H1 (cell line): Measurements from ENCODE around the gene CIAO2A. TPM values are rescaled to one million over a fixed set of nuclear protein-coding genes. Genes with fewer than 3 reads are reported as not detected.

Experiments used
- CTCF ChIA-PET: fragments of 300-600 bp; sonication (Branson Sonifier 250); formaldehyde crosslinking; loops from one replicate; lab custom pipeline; 2021; ENCODE audit not compliant: partially characterized antibody; lab: Charles Lee
- POLR2A ChIA-PET: fragments of 300-600 bp; sonication (Branson Sonifier 250); formaldehyde crosslinking; loops from one replicate; lab custom pipeline; 2021; ENCODE audit warnings: inconsistent platforms; ENCODE audit not compliant: partially characterized antibody; lab: Charles Lee
- DNase-seq, 2 experiments: peaks; one replicate each; pipeline versions ENCODE4 v3.0.0 to v3.0.0-alpha.2; 2010 to 2022; ENCODE audit warnings: low spot score in 2 of 2, low read depth in 1 of 2, mixed read lengths in 1 of 2
- FAIRE-seq: peaks from 2 replicates; lab custom pipeline; 2011; peaks lifted over from hg19 to GRCh38; lab: Jason Lieb, UNC
- H2AFZ ChIP-seq: 2 replicates; pipeline ENCODE4 v1.8.1; 2012; ENCODE audit warnings: low read length, inconsistent platforms
- H2AK5ac ChIP-seq: 2 replicates; pipeline ENCODE4 v1.6.1; 2013; ENCODE audit warnings: low read depth, low read length
- H2BK120ac ChIP-seq: replicated peaks from 2 replicates; pipeline ENCODE3; 2013; ENCODE audit warnings: low read depth, low read length, inconsistent platforms
- H2BK12ac ChIP-seq: 2 replicates; pipeline ENCODE4 v1.6.1; 2013; ENCODE audit warnings: low read depth, low read length
- H2BK15ac ChIP-seq: 2 replicates; pipeline ENCODE4 v1.6.1; 2013; ENCODE audit warnings: low read length
- H2BK20ac ChIP-seq: 2 replicates; pipeline ENCODE4 v1.6.1; 2013; ENCODE audit warnings: low read length
- H2BK5ac ChIP-seq: 2 replicates; pipeline ENCODE4 v1.6.1; 2013; ENCODE audit warnings: low read depth, low read length
- H3K14ac ChIP-seq: 2 replicates; pipeline ENCODE4 v1.6.1; 2013; ENCODE audit warnings: inconsistent platforms; ENCODE audit not compliant: insufficient read length
- H3K18ac ChIP-seq: 2 replicates; pipeline ENCODE4 v1.6.1; 2013; ENCODE audit warnings: low read length; ENCODE audit errors: extremely low read depth
- H3K23ac ChIP-seq: 2 replicates; pipeline ENCODE4 v1.6.1; 2013; ENCODE audit warnings: inconsistent platforms; ENCODE audit not compliant: insufficient read length
- H3K23me2 ChIP-seq: 2 replicates; pipeline ENCODE4 v1.6.1; 2013; ENCODE audit warnings: low read depth, low read length
- H3K27ac ChIP-seq: 2 replicates; pipeline ENCODE4 v1.6.1; 2011; ENCODE audit warnings: low read depth, low read length, inconsistent platforms
- H3K27me3 ChIP-seq, 4 experiments: replicated peaks in 1 of 4; 1 replicate in 1 of 4; 2 replicates in 3 of 4; pipeline versions ENCODE4 v1.6.1 to v1.8.1; 2011 to 2013; ENCODE audit warnings: low read length in 3 of 4, mild to moderate bottlenecking in 3 of 4, inconsistent platforms in 2 of 4, mixed read lengths in 2 of 4, moderate library complexity in 1 of 4; ENCODE audit not compliant: control insufficient read depth in 3 of 4, insufficient read depth in 3 of 4; ENCODE audit errors: extremely low read depth in 1 of 4
- H3K36me3 ChIP-seq, 4 experiments: 2 replicates each; pipeline versions ENCODE4 v1.6.1 to v1.8.1; 2011 to 2013; ENCODE audit warnings: mild to moderate bottlenecking in 4 of 4, low read length in 3 of 4, moderate library complexity in 2 of 4, control low read depth in 1 of 4, inconsistent platforms in 1 of 4; ENCODE audit not compliant: insufficient read depth in 4 of 4, control insufficient read depth in 2 of 4
- H3K4ac ChIP-seq: replicated peaks from 2 replicates; pipeline ENCODE3; 2013; ENCODE audit warnings: low read length, low read depth, mixed read lengths, inconsistent platforms; ENCODE audit not compliant: insufficient read length
- H3K4me1 ChIP-seq, 4 experiments: replicated peaks in 1 of 4; 1 replicate in 1 of 4; 2 replicates in 3 of 4; pipeline versions ENCODE4 v1.6.1 to v1.8.1; 2011 to 2013; ENCODE audit warnings: low read length in 3 of 4, inconsistent platforms in 2 of 4, mixed read lengths in 1 of 4; ENCODE audit not compliant: insufficient read depth in 4 of 4, control insufficient read depth in 3 of 4
- H3K4me2 ChIP-seq, 2 experiments: 2 replicates each; pipeline versions ENCODE4 v1.6.1 to v1.8.1; 2011 to 2013; ENCODE audit warnings: low read depth in 2 of 2, low read length in 2 of 2, control low read depth in 1 of 2, inconsistent platforms in 1 of 2, mild to moderate bottlenecking in 1 of 2; ENCODE audit not compliant: insufficient read depth in 1 of 2
- H3K4me3 ChIP-seq, 4 experiments: fragments of 200-600, 300-600 bp in 1 of 4; sonication (generic), shearing (Covaris generic), sonication (Bioruptor Twin) in 1 of 4; 2 replicates each; pipeline versions ENCODE4 v1.5.1 to v1.8.1; 2011 to 2016; ENCODE audit warnings: low read length in 4 of 4, low read depth in 3 of 4, control low read depth in 2 of 4, inconsistent platforms in 2 of 4, mild to moderate bottlenecking in 2 of 4, mixed read lengths in 1 of 4, moderate library complexity in 1 of 4; ENCODE audit not compliant: insufficient read depth in 2 of 4; ENCODE audit errors: extremely low read depth in 1 of 4
- H3K56ac ChIP-seq: replicated peaks from 2 replicates; pipeline ENCODE3; 2013; ENCODE audit warnings: low read depth, mild to moderate bottlenecking, mixed read lengths, low read length, inconsistent platforms; ENCODE audit not compliant: insufficient read length
- H3K79me1 ChIP-seq: 2 replicates; pipeline ENCODE4 v1.6.1; 2013; ENCODE audit warnings: low read depth, low read length, control low read depth
- H3K79me2 ChIP-seq, 2 experiments: 2 replicates each; pipeline versions ENCODE4 v1.6.1 to v1.8.1; 2012 to 2013; ENCODE audit warnings: low read length in 2 of 2, mild to moderate bottlenecking in 2 of 2, inconsistent platforms in 1 of 2; ENCODE audit not compliant: insufficient read depth in 2 of 2, control insufficient read depth in 1 of 2
- H3K9ac ChIP-seq, 4 experiments: replicated peaks in 1 of 4; 1 replicate in 1 of 4; 2 replicates in 3 of 4; pipeline versions ENCODE4 v1.6.1 to v1.8.1; 2011 to 2013; ENCODE audit warnings: low read depth in 3 of 4, low read length in 3 of 4, control low read depth in 2 of 4, mild to moderate bottlenecking in 2 of 4, moderate library complexity in 2 of 4, inconsistent platforms in 1 of 4; ENCODE audit errors: extremely low read depth in 1 of 4
- H3K9me3 ChIP-seq, 2 experiments: 2 replicates each; pipeline versions ENCODE4 v1.6.1 to v1.8.1; 2012 to 2013; ENCODE audit warnings: mild to moderate bottlenecking in 2 of 2, moderate library complexity in 2 of 2, control low read depth in 1 of 2, inconsistent platforms in 1 of 2, low read depth in 1 of 2, low read length in 1 of 2, mixed read lengths in 1 of 2; ENCODE audit not compliant: insufficient read depth in 2 of 2
- H4K20me1 ChIP-seq, 2 experiments: replicated peaks in 1 of 2; 2 replicates each; pipeline versions ENCODE3 to v1.8.1; 2011 to 2013; ENCODE audit warnings: inconsistent platforms in 2 of 2, low read length in 2 of 2, mild to moderate bottlenecking in 1 of 2; ENCODE audit not compliant: insufficient read depth in 2 of 2, control insufficient read depth in 1 of 2
- H4K5ac ChIP-seq: 2 replicates; pipeline ENCODE4 v1.6.1; 2013; ENCODE audit warnings: low read length, low read depth, mixed read lengths, inconsistent platforms; ENCODE audit not compliant: insufficient read length
- H4K8ac ChIP-seq: 2 replicates; pipeline ENCODE4 v1.8.0; 2013; ENCODE audit warnings: mild to moderate bottlenecking, moderate library complexity, low read length, inconsistent platforms; ENCODE audit not compliant: insufficient read depth; ENCODE audit errors: extremely low read depth
- H4K91ac ChIP-seq: replicated peaks from 2 replicates; pipeline ENCODE3; 2013; ENCODE audit warnings: low read length, mixed read lengths, inconsistent platforms; ENCODE audit not compliant: insufficient read length
- ATF3 ChIP-seq: IDR thresholded peaks from 2 replicates; pipeline ENCODE4 v1.6.1; 2011; ENCODE audit warnings: low read depth, mild to moderate bottlenecking, low read length; ENCODE audit not compliant: insufficient read depth
- KDM5A ChIP-seq: fragments of 200-600 bp; IDR thresholded peaks from 2 replicates; pipeline ENCODE4 v1.7.1; 2012; ENCODE audit warnings: mild to moderate bottlenecking, low read length, inconsistent platforms, mixed read lengths
- NANOG ChIP-seq: IDR thresholded peaks from 2 replicates; pipeline ENCODE4 v1.6.1; 2011; ENCODE audit warnings: low read length, low read depth, mild to moderate bottlenecking, inconsistent platforms; ENCODE audit not compliant: insufficient read depth, poor library complexity, severe bottlenecking
- POLR2A ChIP-seq, 2 experiments: IDR thresholded peaks; 1 replicate in 1 of 2; 2 replicates in 1 of 2; pipeline ENCODE4 v1.6.1; 2011; ENCODE audit warnings: low read depth in 2 of 2, low read length in 2 of 2, mild to moderate bottlenecking in 2 of 2; ENCODE audit errors: control extremely low read depth in 1 of 2
- POLR2AphosphoS5 ChIP-seq: IDR thresholded peaks from 2 replicates; pipeline ENCODE4 v1.6.1; 2011; ENCODE audit warnings: low read depth, low read length
- POU5F1 ChIP-seq: IDR thresholded peaks from 2 replicates; pipeline ENCODE4 v1.6.1; 2011; ENCODE audit warnings: low read depth, mild to moderate bottlenecking, low read length, moderate library complexity
- RFX5 ChIP-seq: IDR thresholded peaks from 2 replicates; pipeline ENCODE4 v1.6.1; 2011; ENCODE audit warnings: low read depth, low read length, improper control_type of control experiment, borderline replicate concordance
- TAF7 ChIP-seq: optimal IDR thresholded peaks from 2 replicates; pipeline ENCODE3; 2011; ENCODE audit warnings: low read depth, mild to moderate bottlenecking, inconsistent platforms, low read length, moderate library complexity, borderline replicate concordance
- TCF12 ChIP-seq: IDR thresholded peaks from 2 replicates; pipeline ENCODE4 v1.6.1; 2011; ENCODE audit warnings: low read depth, mild to moderate bottlenecking, low read length
- TEAD4 ChIP-seq: IDR thresholded peaks from 2 replicates; pipeline ENCODE4 v1.6.1; 2012; ENCODE audit warnings: low read depth, low read length, inconsistent platforms, mixed read lengths
- ZNF274 ChIP-seq: IDR thresholded peaks from 2 replicates; pipeline ENCODE4 v1.7.0; 2012; ENCODE audit warnings: low read length, borderline replicate concordance; ENCODE audit errors: extremely low read depth
- WGBS, 2 experiments: shearing (Covaris generic) in 1 of 2; methylation state at CpG; one replicate each; pipeline versions ENCODE4 v1.1.6 to v1.1.7; 2013 to 2015; ENCODE audit warnings: low lambda C conversion rate in 2 of 2, mixed read lengths in 2 of 2, inconsistent platforms in 1 of 2, low coverage in 1 of 2, missing lambda C conversion rate in 1 of 2; ENCODE audit not compliant: insufficient replicate concordance in 2 of 2, insufficient coverage in 1 of 2, insufficient read length in 1 of 2; ENCODE audit errors: extremely low coverage in 1 of 2, missing lambda C conversion rate in 1 of 2; 5-methylcytosine and 5-hydroxymethylcytosine counted together
- polyA plus RNA-seq, 7 experiments: library from polyadenylated mRNA; depleted of rRNA in 3 of 7; stranded (reverse) in 5 of 7; unstranded in 2 of 7; fragments of >200 nt in 5 of 7; fragments of 200-250 nt in 2 of 7; gene quantifications; 1 replicate in 5 of 7; 2 replicates in 1 of 7; 4 replicates in 1 of 7; pipeline versions ENCODE4 v1.2.1 to v1.2.3, GENCODE V29; 2011 to 2013; ENCODE audit warnings: missing spikeins in 2 of 7, mixed read lengths in 2 of 7
- total RNA-seq: library from RNA; stranded (reverse); fragmentation: NEBNext Ultra II Directional; extraction: Animal tissue kit (Norgen Biotek cat#: 25700); gene quantifications from 2 replicates; pipeline ENCODE4 v1.2.1, GENCODE V29; 2021
- TF ChIP-seq, protein P1 (sequence below): IDR thresholded peaks from 2 replicates; pipeline ENCODE4 v1.6.1; 2012; ENCODE audit warnings: inconsistent platforms

Gene CIAO2A
- total and polyA plus RNA-seq, 2 of the 8 experiments (the other 6 are each of a cell fraction or from before 2014, with no cell fraction given) = 76.4 to 86.5 TPM

DNA sequence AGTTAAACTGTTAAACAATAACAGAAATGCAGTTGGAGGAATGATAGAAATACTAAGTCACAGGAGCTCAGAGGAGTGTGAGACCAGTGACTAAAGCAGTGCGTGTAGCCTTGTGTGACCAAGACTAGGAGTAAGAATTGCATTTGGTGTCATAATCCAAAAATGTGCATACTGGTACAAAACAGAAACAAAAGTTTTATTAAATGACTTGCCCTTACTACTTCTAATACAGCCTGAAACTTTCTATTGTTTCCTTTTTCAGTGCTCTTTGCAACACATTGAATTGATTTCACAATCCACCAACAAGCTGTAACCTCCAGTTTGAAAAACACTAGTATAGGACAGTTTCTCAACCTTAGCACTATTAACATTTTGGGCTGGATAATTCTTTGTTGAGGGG is 19.3 kb upstream of the CIAO2A start:
- H4K20me1 ChIP-seq = peaks cover 0 to 4% of the 10 kb centered on the region in 2 experiments
- no peak overlapping the region for H2BK15ac ChIP-seq
- no peak overlapping the region for H3K9ac ChIP-seq
- no peak overlapping the region for H2AFZ ChIP-seq
- ChIA-PET CTCF (interaction anchor here (1.1 kb wide), 1 partner anchor 32 kb away, joined by 3 read pairs; no protein-coding TSS in a partner anchor), POLR2A (no interaction called here)
- H3K23me2 ChIP-seq = no peaks in the 10 kb centered on the region
- H3K23ac ChIP-seq = no peak overlapping the region
- no peak overlapping the region for H2AK5ac ChIP-seq
- 0 out of 4 replicates have a peak, but pooled peaks cover 0 to 5% of the 10 kb centered on the region in 2 experiments for H3K79me2 ChIP-seq
- FAIRE-seq (no peak), DNase-seq (no peak)
- no peak overlapping the region for H4K8ac ChIP-seq
- no peak overlapping the region for H3K27ac ChIP-seq
- H3K36me3 ChIP-seq = peaks cover 0 to 19% (median 4%) of the 10 kb centered on the region in 4 experiments; a peak in 3 of 8 replicates
- no peak overlapping the region for H4K91ac ChIP-seq
- WGBS, 2 experiments = 92% methylated on average over 1 of the region's 1 CpG; no CpG with 5 or more reads in 1 of the 2 experiments
- no peak overlapping the region for H3K56ac ChIP-seq
- H4K5ac ChIP-seq = no peak overlapping the region
- no peak for TF ChIP-seq POLR2A (IDR thresholded peaks at IDR 0.05; ENCODE audit: control extremely low read depth in 1 of 2, low read depth in 2 of 2, low read length in 2 of 2)
- TF ChIP-seq POU5F1 = no peak
- TF ChIP-seq ATF3 = no peak
- no peak for TF ChIP-seq TAF7
- TF ChIP-seq ZNF274 = no peak
- TF ChIP-seq RFX5 = no peak
- TF ChIP-seq POLR2AphosphoS5 = no peak
- TF ChIP-seq TEAD4 = no peak
- no peak for TF ChIP-seq TCF12
- TF ChIP-seq, protein P1, sequence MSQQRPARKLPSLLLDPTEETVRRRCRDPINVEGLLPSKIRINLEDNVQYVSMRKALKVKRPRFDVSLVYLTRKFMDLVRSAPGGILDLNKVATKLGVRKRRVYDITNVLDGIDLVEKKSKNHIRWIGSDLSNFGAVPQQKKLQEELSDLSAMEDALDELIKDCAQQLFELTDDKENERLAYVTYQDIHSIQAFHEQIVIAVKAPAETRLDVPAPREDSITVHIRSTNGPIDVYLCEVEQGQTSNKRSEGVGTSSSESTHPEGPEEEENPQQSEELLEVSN = no peak
- TF ChIP-seq NANOG = no peak
- no peak for TF ChIP-seq KDM5A
- no peaks in the 10 kb centered on the region for H3K9me3 ChIP-seq
- H2BK5ac ChIP-seq = no peak overlapping the region
- no peak overlapping the region for H3K4ac ChIP-seq
- no peaks in the 10 kb centered on the region for H3K79me1 ChIP-seq
- H3K4me2 ChIP-seq = no peak overlapping the region
- no peak overlapping the region for H2BK12ac ChIP-seq
- H3K4me3 ChIP-seq = no peak overlapping the region
- H3K4me1 ChIP-seq = peaks cover 0 to 4% (median 0%) of the 10 kb centered on the region in 4 experiments; a peak in 1 of 7 replicates
- H3K18ac ChIP-seq = no peak overlapping the region
- H3K14ac ChIP-seq = no peak overlapping the region
- no peak overlapping the region for H2BK120ac ChIP-seq
- H2BK20ac ChIP-seq = no peak overlapping the region
- H3K27me3 ChIP-seq = no peaks in the 10 kb centered on the region
